B cell (primary cell): Measurements from ENCODE around the gene ITSN1. TPM values are rescaled to one million over a fixed set of nuclear protein-coding genes. Genes with fewer than 3 reads are reported as not detected.

Experiments
- ATAC-seq: fragments of 200-7000 bp; cut with Tn5 transposase; one replicate; pipeline ENCODE4 v1.10.0; 2021; ENCODE audit warnings: low read depth, mild to moderate bottlenecking, moderate number of reproducible peaks, moderate library complexity
- CTCF ChIA-PET: fragments of 350-600 bp; sonication (Branson Sonifier 250); formaldehyde crosslinking; loops from one replicate; lab custom pipeline; 2021; ENCODE audit warnings: antibody characterized with exemption, inconsistent platforms; lab: Charles Lee
- POLR2A ChIA-PET: fragments of 350-600 bp; sonication (Branson Sonifier 250); formaldehyde crosslinking; loops from one replicate; lab custom pipeline; 2021; ENCODE audit warnings: antibody characterized with exemption; lab: Charles Lee
- DNase-seq: peaks from one replicate; pipeline ENCODE4 v3.0.0; 2013
- H2AFZ ChIP-seq: 2 replicates; pipeline ENCODE4 v1.6.1; 2012; ENCODE audit warnings: mild to moderate bottlenecking, low read depth, low read length; ENCODE audit not compliant: insufficient read depth, poor library complexity, severe bottlenecking
- H3K27ac ChIP-seq, 2 donors: 1 replicate in 1 of 2; 2 replicates in 1 of 2; pipeline ENCODE4 v1.5.1; 2012 to 2013; ENCODE audit warnings: low read length in 2 of 2, mild to moderate bottlenecking in 2 of 2, moderate library complexity in 1 of 2
- H3K27me3 ChIP-seq, 4 experiments: fragments of 200-600 bp in 1 of 4; sonication (generic) in 1 of 4; replicated peaks in 1 of 4; 1 replicate in 2 of 4; 2 replicates in 2 of 4; pipeline versions ENCODE4 v1.6.1 to v1.7.0; 2013 to 2016; ENCODE audit warnings: low read length in 3 of 4, mild to moderate bottlenecking in 2 of 4, mixed read lengths in 1 of 4, moderate library complexity in 1 of 4; ENCODE audit not compliant: insufficient read depth in 4 of 4, control insufficient read depth in 3 of 4; ENCODE audit errors: control extremely low read depth in 1 of 4
- H3K36me3 ChIP-seq, 2 experiments: replicated peaks in 1 of 2; 1 replicate in 1 of 2; 2 replicates in 1 of 2; pipeline versions ENCODE4 v1.6.1 to v1.7.1; 2013; ENCODE audit warnings: low read length in 1 of 2; ENCODE audit not compliant: insufficient read depth in 2 of 2, control insufficient read depth in 1 of 2; ENCODE audit errors: control extremely low read depth in 1 of 2, extremely low read depth in 1 of 2
- H3K4me1 ChIP-seq, 2 donors: fragments of 200-600 bp in 1 of 2; sonication (generic) in 1 of 2; 1 replicate in 1 of 2; 2 replicates in 1 of 2; pipeline versions ENCODE4 v1.5.1 to v1.6.1; 2013 to 2017; ENCODE audit warnings: low read length in 2 of 2; ENCODE audit not compliant: control insufficient read depth in 2 of 2, insufficient read depth in 2 of 2
- H3K4me2 ChIP-seq: replicated peaks from 2 replicates; pipeline ENCODE3; 2012; ENCODE audit warnings: mild to moderate bottlenecking, low read depth, low read length; ENCODE audit not compliant: poor library complexity, severe bottlenecking
- H3K4me3 ChIP-seq, 5 experiments: fragments of 200-600 bp in 1 of 5; sonication (generic) in 1 of 5; 1 replicate in 3 of 5; 2 replicates in 2 of 5; pipeline versions ENCODE4 v1.5.1 to v1.7.0; 2011 to 2016; ENCODE audit warnings: low read length in 4 of 5, mild to moderate bottlenecking in 4 of 5, low read depth in 2 of 5, control low read depth in 1 of 5, moderate library complexity in 1 of 5; ENCODE audit not compliant: insufficient read depth in 1 of 5; ENCODE audit errors: control extremely low read depth in 1 of 5, extremely low read depth in 1 of 5
- H3K79me2 ChIP-seq: fragments of 200-600 bp; sonication (generic); one replicate; pipeline ENCODE4 v1.6.0; 2016; ENCODE audit warnings: low read length; ENCODE audit not compliant: control insufficient read depth, insufficient read depth
- H3K9ac ChIP-seq: fragments of 200-600 bp; sonication (generic); 2 replicates; pipeline ENCODE4 v1.6.1; 2017; ENCODE audit warnings: mild to moderate bottlenecking, low read length, moderate library complexity
- H3K9me3 ChIP-seq, 3 donors: one replicate each; pipeline versions ENCODE4 v1.6.1 to v1.7.1; 2013; ENCODE audit warnings: low read length in 2 of 3; ENCODE audit not compliant: control insufficient read depth in 2 of 3, insufficient read depth in 1 of 3; ENCODE audit errors: control extremely low read depth in 1 of 3
- H4K20me1 ChIP-seq: 2 replicates; pipeline ENCODE4 v1.6.0; 2012; ENCODE audit warnings: mild to moderate bottlenecking, low read length; ENCODE audit not compliant: insufficient read depth, control insufficient read depth, poor library complexity, severe bottlenecking
- H3K27ac Mint-ChIP-seq: one replicate; pipeline ENCODE4 v1.8.0; 2021; ENCODE audit warnings: mixed read lengths
- H3K27me3 Mint-ChIP-seq: one replicate; pipeline ENCODE4 v1.8.0; 2021; ENCODE audit warnings: mixed read lengths
- H3K4me1 Mint-ChIP-seq: one replicate; pipeline ENCODE4 v1.8.0; 2021; ENCODE audit warnings: mixed read lengths
- H3K4me3 Mint-ChIP-seq: one replicate; pipeline ENCODE4 v1.8.0; 2021; ENCODE audit warnings: mixed read lengths
- H3K9me3 Mint-ChIP-seq: one replicate; pipeline ENCODE4 v1.8.0; 2022; ENCODE audit warnings: mixed read lengths; ENCODE audit not compliant: insufficient read depth
- EZH2 ChIP-seq: IDR thresholded peaks from 2 replicates; pipeline ENCODE4 v1.6.1; 2012; ENCODE audit warnings: borderline replicate concordance, low read depth, mild to moderate bottlenecking, moderate library complexity, low read length; ENCODE audit not compliant: insufficient read depth, poor library complexity, severe bottlenecking
- WGBS: methylation state at CpG from one replicate; pipeline ENCODE4 v1.1.5; 2013; ENCODE audit warnings: missing lambda C conversion rate; ENCODE audit not compliant: insufficient coverage; 5-methylcytosine and 5-hydroxymethylcytosine counted together
- intact Hi-C: fragments of 100-400 bp; cut with micrococcal nuclease; formaldehyde crosslinking; loops from one replicate; pipeline ENCODE4 v1.10.0; 2022
- polyA plus RNA-seq: library from polyadenylated mRNA; depleted of rRNA; stranded (reverse); fragments of >200 nt; gene quantifications from 2 replicates; pipeline ENCODE4 v1.2.3, GENCODE V29; 2012
- total RNA-seq, 2 donors: library from RNA; stranded (reverse); fragments of 120-200 nt in 1 of 2; gene quantifications; 1 replicate in 1 of 2; 2 replicates in 1 of 2; pipeline versions ENCODE4 v1.2.3 to v1.2.4, GENCODE V29; 2013 to 2022
- TF ChIP-seq, protein P1 (sequence below): fragments of 200-600 bp; IDR thresholded peaks from one replicate; pipeline ENCODE4 v1.8.0; 2022; ENCODE audit warnings: antibody characterized with exemption, mild to moderate bottlenecking

The ITSN1 gene
- total and polyA plus RNA-seq, 2 donors (not counting 1 experiment from before 2014, with no cell fraction given): 0.31 to 2.4 TPM

DNA sequence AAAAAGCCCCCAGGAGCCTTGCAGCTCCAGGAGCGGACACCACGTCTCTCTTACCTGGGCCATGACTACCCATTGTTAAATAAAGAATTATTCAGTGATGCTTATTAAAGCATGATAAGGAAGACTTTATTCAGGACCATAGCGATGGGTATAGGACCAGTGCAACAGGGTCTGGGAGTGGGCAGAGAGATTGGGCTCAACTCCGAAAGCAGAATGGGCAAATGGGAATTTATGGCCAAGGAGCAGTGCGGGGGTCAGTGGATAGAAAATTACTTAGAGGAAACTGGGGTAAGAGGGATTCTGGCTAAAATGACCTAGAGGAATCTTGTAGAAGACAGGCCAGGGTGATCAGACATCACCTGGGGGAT lies 273.9 kb downstream of the ITSN1 start:
- Histone ChIP-seq H3K36me3 (peaks cover 0 to 20% of the 10 kb centered on the region in 2 experiments), H3K27me3 (no peaks in the 10 kb centered on the region), H3K4me3 (peak overlapping the region; percentile 58 to 99 (median 72)), H3K4me2 (peak overlapping the region; percentile 81), H2AFZ (peak overlapping the region; percentile 92), H3K9me3 (no peaks in the 10 kb centered on the region), H4K20me1 (peaks cover 6% of the 10 kb centered on the region), H3K9ac (peak overlapping the region; percentile 93), H3K79me2 (peaks cover 28% of the 10 kb centered on the region), H3K27ac (peak overlapping the region in 1 of 2 donors; percentile 37), H3K4me1 (peaks cover 14 to 16% of the 10 kb centered on the region in 2 donors)
- Mint-ChIP-seq H3K27me3 (no peaks in the 10 kb centered on the region), H3K4me3 (peak overlapping the region; percentile 98), H3K27ac (peak overlapping the region; percentile 94), H3K9me3 (no peaks in the 10 kb centered on the region), H3K4me1 (peaks cover 27% of the 10 kb centered on the region)
- WGBS: 96% methylated on average over 3 of the region's 5 CpGs
- ChIA-PET POLR2A (no interaction called here), CTCF (interaction anchor here (5.2 to 10.0 kb wide), 2 partner anchors 8 to 433 kb away, joined by 37 to 632 read pairs; no protein-coding TSS in a partner anchor)
- intact Hi-C loops: loop anchor here (5.0 to 10.0 kb wide), 3 partner anchors 329 to 1641 kb away; partner anchors contain the start of genes DONSON, MIS18A and URB1
- DNase-seq (no peak), ATAC-seq (no peak)
- TF ChIP-seq, protein P1, sequence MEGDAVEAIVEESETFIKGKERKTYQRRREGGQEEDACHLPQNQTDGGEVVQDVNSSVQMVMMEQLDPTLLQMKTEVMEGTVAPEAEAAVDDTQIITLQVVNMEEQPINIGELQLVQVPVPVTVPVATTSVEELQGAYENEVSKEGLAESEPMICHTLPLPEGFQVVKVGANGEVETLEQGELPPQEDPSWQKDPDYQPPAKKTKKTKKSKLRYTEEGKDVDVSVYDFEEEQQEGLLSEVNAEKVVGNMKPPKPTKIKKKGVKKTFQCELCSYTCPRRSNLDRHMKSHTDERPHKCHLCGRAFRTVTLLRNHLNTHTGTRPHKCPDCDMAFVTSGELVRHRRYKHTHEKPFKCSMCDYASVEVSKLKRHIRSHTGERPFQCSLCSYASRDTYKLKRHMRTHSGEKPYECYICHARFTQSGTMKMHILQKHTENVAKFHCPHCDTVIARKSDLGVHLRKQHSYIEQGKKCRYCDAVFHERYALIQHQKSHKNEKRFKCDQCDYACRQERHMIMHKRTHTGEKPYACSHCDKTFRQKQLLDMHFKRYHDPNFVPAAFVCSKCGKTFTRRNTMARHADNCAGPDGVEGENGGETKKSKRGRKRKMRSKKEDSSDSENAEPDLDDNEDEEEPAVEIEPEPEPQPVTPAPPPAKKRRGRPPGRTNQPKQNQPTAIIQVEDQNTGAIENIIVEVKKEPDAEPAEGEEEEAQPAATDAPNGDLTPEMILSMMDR: no peak
- no peak for TF ChIP-seq EZH2

DNA sequence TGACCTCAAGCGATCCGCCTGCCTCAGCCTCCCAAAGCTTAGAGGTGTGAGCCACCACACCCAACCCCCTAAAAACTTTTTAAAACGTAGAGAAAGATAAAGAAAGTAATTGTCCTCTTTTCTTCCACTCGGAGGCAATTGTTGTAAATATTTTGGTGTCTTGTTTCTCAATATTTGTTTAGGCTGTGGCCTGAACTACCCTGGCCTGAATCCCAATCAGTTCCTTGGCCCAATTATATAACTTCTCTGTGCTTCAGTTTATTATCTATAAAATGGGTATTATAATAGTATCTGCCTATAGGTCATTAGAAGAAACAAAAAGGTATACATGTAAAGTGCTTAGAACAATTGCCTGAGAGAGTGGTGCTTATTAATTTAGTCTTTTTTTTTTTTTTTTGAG lies 275.1 kb downstream of the ITSN1 start:
- CTCF ChIA-PET: interaction anchor here (10.0 kb wide), 1 partner anchor 431 kb away, joined by 632 read pairs; no protein-coding TSS in a partner anchor
- no peak overlapping the region for H3K27ac Mint-ChIP-seq

More for the DNA sequence above, 275.1 kb downstream of the ITSN1 start:
- peak overlapping the region; percentile 26 for H2AFZ ChIP-seq
- H3K4me3 Mint-ChIP-seq: no peak overlapping the region
- no peaks in the 10 kb centered on the region for H3K27me3 Mint-ChIP-seq
- no CpG with 5 or more reads among the region's 4 CpGs for WGBS
- peaks cover 0 to 10% of the 10 kb centered on the region in 2 experiments for H3K36me3 ChIP-seq
- no peak overlapping the region for H3K4me2 ChIP-seq
- intact Hi-C loops: loop anchor here (5.0 to 10.0 kb wide), 3 partner anchors 330 to 1643 kb away; partner anchors contain the start of genes DONSON, MIS18A and URB1
- H3K9ac ChIP-seq: no peak overlapping the region
- DNase-seq: no peak
- no peaks in the 10 kb centered on the region for H3K9me3 ChIP-seq
- H3K4me1 ChIP-seq: peaks cover 14 to 16% of the 10 kb centered on the region in 2 donors
- peaks cover 0 to 3% (median 0%) of the 10 kb centered on the region in 4 experiments for H3K27me3 ChIP-seq
- ATAC-seq: no peak
- peaks cover 28% of the 10 kb centered on the region for H3K79me2 ChIP-seq
- peaks cover 27% of the 10 kb centered on the region for H3K4me1 Mint-ChIP-seq
- H3K27ac ChIP-seq: no peak overlapping the region
- peaks cover 6% of the 10 kb centered on the region for H4K20me1 ChIP-seq
- H3K9me3 Mint-ChIP-seq: no peaks in the 10 kb centered on the region
- POLR2A ChIA-PET: no interaction called here
- TF ChIP-seq, protein P1: no peak
- no peak for TF ChIP-seq EZH2
- no peak overlapping the region for H3K4me3 ChIP-seq
